ENCODE results near the gene LRMDA.

LRMDA gene

GRCh38 chr10:75436896-75437295 is 5.5 kb downstream of the LRMDA start:
- Histone ChIP-seq H3F3A (ENCODE audit: low read depth) (no peaks in the 10 kb centered on the region), H4K20me1 (ENCODE audit: insufficient read depth, low read length, poor library complexity, severe bottlenecking) (no peaks in the 10 kb centered on the region), H3K9me3 (ENCODE audit: insufficient read depth, low read depth, low read length) (no peaks in the 10 kb centered on the region), H3K79me2 (ENCODE audit: insufficient read depth, low read length) (no peaks in the 10 kb centered on the region), H3K27me3 (ENCODE audit: insufficient read depth, low read length, poor library complexity, severe bottlenecking) (no peaks in the 10 kb centered on the region), H3K4me2 (ENCODE audit: low read depth, low read length, poor library complexity, severe bottlenecking) (no peak overlapping the region), H3K9me2 (replicated peaks; ENCODE audit: low read depth, low read length) (no peaks in the 10 kb centered on the region), H3K4me1 (ENCODE audit: insufficient read depth, low read length, poor library complexity, severe bottlenecking) (no peaks in the 10 kb centered on the region), H3K36me3 (ENCODE audit: insufficient read depth, low read length) (no peaks in the 10 kb centered on the region), H3K9ac (ENCODE audit: low read depth, low read length, poor library complexity, severe bottlenecking) (no peak overlapping the region), H3K4me3 (ENCODE audit: low read length, poor library complexity, severe bottlenecking) (no peak overlapping the region), H2AFZ (ENCODE audit: low read length) (no peak overlapping the region)
- TF ChIP-seq CTCF (conservative IDR thresholded peaks at IDR 0.05; ENCODE audit: low read length) (no peak), EZH2phosphoT487 (IDR thresholded peaks at IDR 0.05; ENCODE audit: borderline replicate concordance) (no peak)

GRCh38 chr10:75437693-75438092 is 6.3 kb downstream of the LRMDA start:
- H3K4me1 ChIP-seq (ENCODE audit: insufficient read depth, low read length, poor library complexity, severe bottlenecking): no peaks in the 10 kb centered on the region
- no peaks in the 10 kb centered on the region for H3F3A ChIP-seq (ENCODE audit: low read depth)
- H3K27me3 ChIP-seq (ENCODE audit: insufficient read depth, low read length, poor library complexity, severe bottlenecking): no peaks in the 10 kb centered on the region
- TF ChIP-seq EZH2phosphoT487 (IDR thresholded peaks at IDR 0.05; ENCODE audit: borderline replicate concordance): no peak
- TF ChIP-seq CTCF (conservative IDR thresholded peaks at IDR 0.05; ENCODE audit: low read length): no peak
- H3K9ac ChIP-seq (ENCODE audit: low read depth, low read length, poor library complexity, severe bottlenecking): no peak overlapping the region
- H3K9me2 ChIP-seq (replicated peaks; ENCODE audit: low read depth, low read length): no peaks in the 10 kb centered on the region
- H3K36me3 ChIP-seq (ENCODE audit: insufficient read depth, low read length): no peaks in the 10 kb centered on the region
- no peaks in the 10 kb centered on the region for H3K9me3 ChIP-seq (ENCODE audit: insufficient read depth, low read depth, low read length)
- H2AFZ ChIP-seq (ENCODE audit: low read length): no peak overlapping the region
- no peaks in the 10 kb centered on the region for H4K20me1 ChIP-seq (ENCODE audit: insufficient read depth, low read length, poor library complexity, severe bottlenecking)
- no peaks in the 10 kb centered on the region for H3K79me2 ChIP-seq (ENCODE audit: insufficient read depth, low read length)
- H3K4me2 ChIP-seq (ENCODE audit: low read depth, low read length, poor library complexity, severe bottlenecking): no peak overlapping the region
- no peak overlapping the region for H3K4me3 ChIP-seq (ENCODE audit: low read length, poor library complexity, severe bottlenecking)

- no peaks in the 10 kb centered on the region for H3F3A ChIP-seq (ENCODE audit: low read depth)
These were observed 6.9 kb downstream of the LRMDA start for GRCh38 chr10:75438275-75438674.

More at GRCh38 chr10:75438275-75438674, 6.9 kb downstream of the LRMDA start:
- no peaks in the 10 kb centered on the region for H3K27me3 ChIP-seq (ENCODE audit: insufficient read depth, low read length, poor library complexity, severe bottlenecking)
- H2AFZ ChIP-seq (ENCODE audit: low read length): no peak overlapping the region
- H3K36me3 ChIP-seq (ENCODE audit: insufficient read depth, low read length): no peaks in the 10 kb centered on the region
- no peak overlapping the region for H3K4me3 ChIP-seq (ENCODE audit: low read length, poor library complexity, severe bottlenecking)
- H4K20me1 ChIP-seq (ENCODE audit: insufficient read depth, low read length, poor library complexity, severe bottlenecking): no peaks in the 10 kb centered on the region
- TF ChIP-seq CTCF (conservative IDR thresholded peaks at IDR 0.05; ENCODE audit: low read length) (no peak), EZH2phosphoT487 (IDR thresholded peaks at IDR 0.05; ENCODE audit: borderline replicate concordance) (no peak)
- peaks cover 4% of the 10 kb centered on the region; the same call in 1 of the 2 replicates for H3K9me3 ChIP-seq (ENCODE audit: insufficient read depth, low read depth, low read length)
- H3K9ac ChIP-seq (ENCODE audit: low read depth, low read length, poor library complexity, severe bottlenecking): no peak overlapping the region
- H3K4me1 ChIP-seq (ENCODE audit: insufficient read depth, low read length, poor library complexity, severe bottlenecking): no peaks in the 10 kb centered on the region
- H3K9me2 ChIP-seq (replicated peaks; ENCODE audit: low read depth, low read length): no peaks in the 10 kb centered on the region
- no peaks in the 10 kb centered on the region for H3K79me2 ChIP-seq (ENCODE audit: insufficient read depth, low read length)
- no peak overlapping the region for H3K4me2 ChIP-seq (ENCODE audit: low read depth, low read length, poor library complexity, severe bottlenecking)

Data from Loucy (cell line).